ENCODE results near the gene DCHS1. TPM values are rescaled to one million over a fixed set of nuclear protein-coding genes. Genes with fewer than 3 reads are reported as not detected.

Gene DCHS1
- total and polyA plus RNA-seq, 4 donors: 29.1 to 43.6 (median 40.8) TPM

- Histone ChIP-seq H3K4me3 (ENCODE audit: low read depth, low read length) (no peak overlapping the region), H3K4me1 (ENCODE audit: control insufficient read depth, insufficient read depth, low read length) (peaks cover 30% of the 10 kb centered on the region), H3K36me3 (ENCODE audit: control insufficient read depth, insufficient read depth, low read length) (peaks cover 52% of the 10 kb centered on the region), H3K9me3 (ENCODE audit: control insufficient read depth, insufficient read depth, low read length) (no peaks in the 10 kb centered on the region), H3K27ac (ENCODE audit: low read depth, low read length) (no peak overlapping the region), H3K27me3 (ENCODE audit: control insufficient read depth, insufficient read depth, low read length) (no peaks in the 10 kb centered on the region)
- 53% methylated on average over 2 of the region's 3 CpGs for WGBS (ENCODE audit: insufficient coverage)
- no peak for DNase-seq (ENCODE audit: low read depth in 4 of 6, low spot score in 6 of 6)
These were observed 17.7 kb downstream of the DCHS1 start for GRCh38 chr11:6637871-6638270.

GRCh38 chr11:6636480-6636879 lies 19.1 kb downstream of the DCHS1 start:
- Histone ChIP-seq H3K4me3 (ENCODE audit: low read depth, low read length) (no peak overlapping the region), H3K4me1 (ENCODE audit: control insufficient read depth, insufficient read depth, low read length) (peaks cover 28% of the 10 kb centered on the region), H3K27ac (ENCODE audit: low read depth, low read length) (no peak overlapping the region), H3K36me3 (ENCODE audit: control insufficient read depth, insufficient read depth, low read length) (peaks cover 65% of the 10 kb centered on the region), H3K27me3 (ENCODE audit: control insufficient read depth, insufficient read depth, low read length) (no peaks in the 10 kb centered on the region), H3K9me3 (ENCODE audit: control insufficient read depth, insufficient read depth, low read length) (no peaks in the 10 kb centered on the region)
- DNase-seq (ENCODE audit: low read depth in 4 of 6, low spot score in 6 of 6): no peak
- WGBS (ENCODE audit: insufficient coverage): 86% methylated on average over 3 of the region's 3 CpGs

GRCh38 chr11:6635082-6635932 lies 20.3 kb downstream of the DCHS1 start:
- peak overlapping the region; percentile 64 for H3K27ac ChIP-seq (ENCODE audit: low read depth, low read length)
- 2% methylated on average over 5 of the region's 10 CpGs for WGBS (ENCODE audit: insufficient coverage)

GRCh38 chr11:6634534-6634933 lies 21.1 kb downstream of the DCHS1 start:
- Histone ChIP-seq H3K4me3 (ENCODE audit: low read depth, low read length) (no peak overlapping the region), H3K4me1 (ENCODE audit: control insufficient read depth, insufficient read depth, low read length) (peaks cover 26% of the 10 kb centered on the region), H3K27ac (ENCODE audit: low read depth, low read length) (no peak overlapping the region), H3K36me3 (ENCODE audit: control insufficient read depth, insufficient read depth, low read length) (peaks cover 65% of the 10 kb centered on the region), H3K9me3 (ENCODE audit: control insufficient read depth, insufficient read depth, low read length) (no peaks in the 10 kb centered on the region), H3K27me3 (ENCODE audit: control insufficient read depth, insufficient read depth, low read length) (no peaks in the 10 kb centered on the region)
- DNase-seq (ENCODE audit: low read depth in 4 of 6, low spot score in 6 of 6): no peak
- WGBS (ENCODE audit: insufficient coverage): no CpG with 5 or more reads among the region's 1 CpG

More at GRCh38 chr11:6635082-6635932, 20.3 kb downstream of the DCHS1 start:
- Histone ChIP-seq H3K4me1 (ENCODE audit: control insufficient read depth, insufficient read depth, low read length) (peaks cover 26% of the 10 kb centered on the region), H3K4me3 (ENCODE audit: low read depth, low read length) (peak overlapping the region; percentile 3), H3K36me3 (ENCODE audit: control insufficient read depth, insufficient read depth, low read length) (peaks cover 65% of the 10 kb centered on the region), H3K9me3 (ENCODE audit: control insufficient read depth, insufficient read depth, low read length) (no peaks in the 10 kb centered on the region), H3K27me3 (ENCODE audit: control insufficient read depth, insufficient read depth, low read length) (no peaks in the 10 kb centered on the region)
- peak in 5 of 6 donors; percentile 36 to 87 (median 57) for DNase-seq (ENCODE audit: low read depth in 4 of 6, low spot score in 6 of 6)

- H3K4me1 ChIP-seq (ENCODE audit: control insufficient read depth, insufficient read depth, low read length): peaks cover 26% of the 10 kb centered on the region
- H3K27me3 ChIP-seq (ENCODE audit: control insufficient read depth, insufficient read depth, low read length): no peaks in the 10 kb centered on the region
- no peak overlapping the region for H3K4me3 ChIP-seq (ENCODE audit: low read depth, low read length)
- H3K9me3 ChIP-seq (ENCODE audit: control insufficient read depth, insufficient read depth, low read length): no peaks in the 10 kb centered on the region
- H3K36me3 ChIP-seq (ENCODE audit: control insufficient read depth, insufficient read depth, low read length): peaks cover 67% of the 10 kb centered on the region
- WGBS (ENCODE audit: insufficient coverage): 94% methylated on average over 15 of the region's 16 CpGs
- no peak overlapping the region for H3K27ac ChIP-seq (ENCODE audit: low read depth, low read length)
- DNase-seq (ENCODE audit: low read depth in 4 of 6, low spot score in 6 of 6): no peak
These were observed 21.9 kb downstream of the DCHS1 start for GRCh38 chr11:6633422-6634408.

- Histone ChIP-seq H3K4me3 (ENCODE audit: low read depth, low read length) (no peak overlapping the region), H3K4me1 (ENCODE audit: control insufficient read depth, insufficient read depth, low read length) (peaks cover 19% of the 10 kb centered on the region), H3K27me3 (ENCODE audit: control insufficient read depth, insufficient read depth, low read length) (no peaks in the 10 kb centered on the region), H3K9me3 (ENCODE audit: control insufficient read depth, insufficient read depth, low read length) (no peaks in the 10 kb centered on the region), H3K36me3 (ENCODE audit: control insufficient read depth, insufficient read depth, low read length) (peaks cover 66% of the 10 kb centered on the region), H3K27ac (ENCODE audit: low read depth, low read length) (no peak overlapping the region)
- 94% methylated on average over 27 of the region's 29 CpGs for WGBS (ENCODE audit: insufficient coverage)
- no peak for DNase-seq (ENCODE audit: low read depth in 4 of 6, low spot score in 6 of 6)
These were observed 23.2 kb downstream of the DCHS1 start for GRCh38 chr11:6632116-6633073.

- H3K4me1 ChIP-seq (ENCODE audit: control insufficient read depth, insufficient read depth, low read length): peaks cover 20% of the 10 kb centered on the region
- no peak overlapping the region for H3K27ac ChIP-seq (ENCODE audit: low read depth, low read length)
- peaks cover 75% of the 10 kb centered on the region for H3K36me3 ChIP-seq (ENCODE audit: control insufficient read depth, insufficient read depth, low read length)
- H3K27me3 ChIP-seq (ENCODE audit: control insufficient read depth, insufficient read depth, low read length): no peaks in the 10 kb centered on the region
- DNase-seq (ENCODE audit: low read depth in 4 of 6, low spot score in 6 of 6): no peak
- H3K4me3 ChIP-seq (ENCODE audit: low read depth, low read length): no peak overlapping the region
- WGBS (ENCODE audit: insufficient coverage): 93% methylated on average over 11 of the region's 11 CpGs
- H3K9me3 ChIP-seq (ENCODE audit: control insufficient read depth, insufficient read depth, low read length): no peaks in the 10 kb centered on the region
These were observed 24.2 kb downstream of the DCHS1 start for GRCh38 chr11:6631361-6631890.

- DNase-seq (ENCODE audit: low read depth in 4 of 6, low spot score in 6 of 6): no peak
- H3K4me1 ChIP-seq (ENCODE audit: control insufficient read depth, insufficient read depth, low read length): peaks cover 14% of the 10 kb centered on the region
- no peaks in the 10 kb centered on the region for H3K27me3 ChIP-seq (ENCODE audit: control insufficient read depth, insufficient read depth, low read length)
- no peak overlapping the region for H3K4me3 ChIP-seq (ENCODE audit: low read depth, low read length)
- WGBS (ENCODE audit: insufficient coverage): 72% methylated on average over 28 of the region's 28 CpGs
- peaks cover 80% of the 10 kb centered on the region for H3K36me3 ChIP-seq (ENCODE audit: control insufficient read depth, insufficient read depth, low read length)
- no peaks in the 10 kb centered on the region for H3K9me3 ChIP-seq (ENCODE audit: control insufficient read depth, insufficient read depth, low read length)
- no peak overlapping the region for H3K27ac ChIP-seq (ENCODE audit: low read depth, low read length)
These were observed 24.8 kb downstream of the DCHS1 start for GRCh38 chr11:6630632-6631291.

All from spinal cord (tissue), 10 donors.